ENCODE results near the gene ARHGEF17.

DNA sequence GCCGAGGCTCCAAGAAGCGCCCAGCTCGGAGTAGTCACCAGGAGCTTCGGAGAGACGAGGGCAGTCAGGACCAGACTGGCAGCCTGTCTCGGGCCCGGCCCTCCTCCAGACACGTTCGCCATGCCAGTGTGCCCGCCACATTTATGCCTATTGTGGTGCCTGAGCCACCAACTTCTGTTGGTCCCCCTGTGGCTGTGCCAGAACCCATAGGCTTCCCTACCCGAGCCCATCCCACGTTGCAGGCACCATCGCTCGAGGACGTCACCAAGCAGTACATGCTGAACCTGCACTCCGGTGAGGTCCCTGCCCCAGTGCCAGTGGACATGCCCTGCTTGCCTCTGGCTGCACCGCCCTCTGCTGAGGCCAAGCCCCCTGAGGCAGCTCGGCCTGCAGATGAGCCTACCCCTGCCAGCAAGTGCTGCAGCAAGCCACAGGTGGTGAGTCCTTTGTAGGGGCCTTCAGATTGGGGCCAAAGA is 3.4 kb downstream of the ARHGEF17 start:
- no peak for TF ChIP-seq ZNF274 (IDR thresholded peaks at IDR 0.05; ENCODE audit: low read depth, low read length)
- TF ChIP-seq YY1 (IDR thresholded peaks at IDR 0.05; ENCODE audit: insufficient read depth, insufficient read length) = no peak
